CD14-positive monocyte (primary cell): ENCODE data around the gene MYPN. TPM values are rescaled to one million over a fixed set of nuclear protein-coding genes. Genes with fewer than 3 reads are reported as not detected.

Source experiments
- DNase-seq, 3 donors: peaks; one replicate each; pipeline ENCODE4 v3.0.0-alpha.2; 2011 to 2022
- H2AFZ ChIP-seq: 2 replicates; pipeline ENCODE4 v1.6.0; 2012; ENCODE audit warnings: mild to moderate bottlenecking, low read depth, low read length, inconsistent platforms; ENCODE audit not compliant: insufficient read depth, poor library complexity, severe bottlenecking
- H3K27ac ChIP-seq, 2 donors: 1 replicate in 1 of 2; 2 replicates in 1 of 2; pipeline ENCODE4 v1.5.1; 2012 to 2013; ENCODE audit warnings: low read length in 2 of 2, control low read depth in 1 of 2, inconsistent platforms in 1 of 2, low read depth in 1 of 2, mild to moderate bottlenecking in 1 of 2
- H3K27me3 ChIP-seq, 2 donors: one replicate each; pipeline versions ENCODE4 v1.6.0 to v1.6.1; 2011 to 2013; ENCODE audit warnings: low read length in 2 of 2; ENCODE audit not compliant: control insufficient read depth in 2 of 2, insufficient read depth in 2 of 2
- H3K36me3 ChIP-seq, 2 donors: replicated peaks in 1 of 2; 1 replicate in 1 of 2; 2 replicates in 1 of 2; pipeline versions ENCODE4 v1.5.1 to v1.6.1; 2012 to 2013; ENCODE audit warnings: low read length in 2 of 2, control low read depth in 1 of 2, inconsistent platforms in 1 of 2, mild to moderate bottlenecking in 1 of 2; ENCODE audit not compliant: insufficient read depth in 2 of 2, control insufficient read depth in 1 of 2
- H3K4me1 ChIP-seq, 2 donors: 1 replicate in 1 of 2; 2 replicates in 1 of 2; pipeline versions ENCODE4 v1.5.1 to v1.6.1; 2012 to 2013; ENCODE audit warnings: low read length in 2 of 2, control low read depth in 1 of 2, inconsistent platforms in 1 of 2, mild to moderate bottlenecking in 1 of 2, moderate library complexity in 1 of 2; ENCODE audit not compliant: insufficient read depth in 2 of 2, control insufficient read depth in 1 of 2
- H3K4me2 ChIP-seq: replicated peaks from 2 replicates; pipeline ENCODE3; 2012; ENCODE audit warnings: low read length, moderate library complexity, mild to moderate bottlenecking; ENCODE audit not compliant: poor library complexity, severe bottlenecking; ENCODE audit errors: extremely low read depth
- H3K4me3 ChIP-seq, 3 experiments: fragments of 200-600 bp in 1 of 3; sonication (generic) in 1 of 3; replicated peaks in 1 of 3; 1 replicate in 2 of 3; 2 replicates in 1 of 3; pipeline ENCODE4 v1.5.1; 2011 to 2013; ENCODE audit warnings: low read length in 3 of 3, mild to moderate bottlenecking in 3 of 3, control low read depth in 2 of 3, low read depth in 2 of 3, inconsistent platforms in 1 of 3, moderate library complexity in 1 of 3
- H3K79me2 ChIP-seq: 2 replicates; pipeline ENCODE4 v1.6.0; 2012; ENCODE audit warnings: mild to moderate bottlenecking, control low read depth, inconsistent platforms, low read length, moderate library complexity; ENCODE audit not compliant: insufficient read depth
- H3K9ac ChIP-seq: 2 replicates; pipeline ENCODE4 v1.6.0; 2017; ENCODE audit warnings: low read length, mild to moderate bottlenecking; ENCODE audit not compliant: insufficient read depth, poor library complexity, severe bottlenecking
- H3K9me3 ChIP-seq, 2 donors: replicated peaks in 1 of 2; 1 replicate in 1 of 2; 2 replicates in 1 of 2; pipeline versions ENCODE4 v1.5.1 to v1.6.1; 2012 to 2013; ENCODE audit warnings: low read length in 2 of 2, control low read depth in 1 of 2; ENCODE audit not compliant: control insufficient read depth in 1 of 2, insufficient read depth in 1 of 2
- H4K20me1 ChIP-seq: 2 replicates; pipeline ENCODE4 v1.6.0; 2012; ENCODE audit warnings: mild to moderate bottlenecking, low read length, control low read depth, moderate library complexity; ENCODE audit not compliant: insufficient read depth
- H3K27ac Mint-ChIP-seq, 7 donors: one replicate each; pipeline ENCODE4 v1.8.0; 2020; ENCODE audit warnings: mild to moderate bottlenecking in 7 of 7, mixed read lengths in 7 of 7, moderate library complexity in 6 of 7, inconsistent platforms in 2 of 7
- H3K27me3 Mint-ChIP-seq, 3 donors: one replicate each; pipeline ENCODE4 v1.8.0; 2021 to 2022; ENCODE audit warnings: low read depth in 3 of 3, mild to moderate bottlenecking in 3 of 3, mixed read lengths in 3 of 3, moderate library complexity in 3 of 3, inconsistent platforms in 1 of 3
- H3K36me3 Mint-ChIP-seq, 2 donors: one replicate each; pipeline ENCODE4 v1.8.0; 2020; ENCODE audit warnings: mixed read lengths in 2 of 2, inconsistent platforms in 1 of 2, mild to moderate bottlenecking in 1 of 2
- H3K4me1 Mint-ChIP-seq: one replicate; pipeline ENCODE4 v1.8.0; 2020; ENCODE audit warnings: mild to moderate bottlenecking, mixed read lengths
- H3K4me3 Mint-ChIP-seq, 2 donors: one replicate each; pipeline ENCODE4 v1.8.0; 2020; ENCODE audit warnings: mild to moderate bottlenecking in 2 of 2, mixed read lengths in 2 of 2, moderate library complexity in 1 of 2
- H3K9me3 Mint-ChIP-seq, 7 donors: one replicate each; pipeline ENCODE4 v1.8.0; 2020 to 2022; ENCODE audit warnings: mixed read lengths in 7 of 7, mild to moderate bottlenecking in 6 of 7, moderate library complexity in 6 of 7, inconsistent platforms in 2 of 7
- WGBS: methylation state at CpG from one replicate; pipeline ENCODE4 v1.1.5; 2013; ENCODE audit warnings: missing lambda C conversion rate; ENCODE audit not compliant: insufficient coverage; 5-methylcytosine and 5-hydroxymethylcytosine counted together
- intact Hi-C, 2 donors: fragments of 100-400 bp; cut with micrococcal nuclease; formaldehyde crosslinking; loops; one replicate each; pipeline versions ENCODE4 v1.15.0 to v1.15.1; 2023
- polyA plus RNA-seq, 3 donors: library from polyadenylated mRNA; depleted of rRNA in 1 of 3; unstranded in 2 of 3; stranded (reverse) in 1 of 3; fragments of 300-500 nt in 2 of 3; fragments of >200 nt in 1 of 3; fragmentation: Illumina TruSeq in 2 of 3; gene quantifications; 1 replicate in 2 of 3; 2 replicates in 1 of 3; pipeline ENCODE4 v1.2.3, GENCODE V29; 2012 to 2021
- TF ChIP-seq, protein P1 (sequence below): fragments of 200-600 bp; IDR thresholded peaks from one replicate; pipeline ENCODE4 v1.8.0; 2022; ENCODE audit warnings: antibody characterized with exemption, mild to moderate bottlenecking

Gene MYPN
- polyA plus RNA-seq, 3 donors: not detected

- no peaks in the 10 kb centered on the region for H4K20me1 ChIP-seq
- H3K9me3 Mint-ChIP-seq: peaks cover 0 to 2% (median 0%) of the 10 kb centered on the region in 7 donors
- H3K27ac Mint-ChIP-seq: no peak overlapping the region
- H3K36me3 ChIP-seq: no peaks in the 10 kb centered on the region
- H3K4me3 Mint-ChIP-seq: no peak overlapping the region
- no peak overlapping the region for H3K4me3 ChIP-seq
- no peak overlapping the region for H3K27ac ChIP-seq
- intact Hi-C loops: no loop called here
- no peak overlapping the region for H2AFZ ChIP-seq
- H3K4me1 ChIP-seq: no peaks in the 10 kb centered on the region
- no peaks in the 10 kb centered on the region for H3K4me1 Mint-ChIP-seq
- H3K9me3 ChIP-seq: no peaks in the 10 kb centered on the region
- no peak overlapping the region for H3K9ac ChIP-seq
- no peaks in the 10 kb centered on the region for H3K27me3 ChIP-seq
- peaks cover 2 to 5% (median 2%) of the 10 kb centered on the region in 3 donors for H3K27me3 Mint-ChIP-seq
- no peaks in the 10 kb centered on the region for H3K79me2 ChIP-seq
- 96% methylated on average over 6 of the region's 15 CpGs for WGBS
- no peak overlapping the region for H3K4me2 ChIP-seq
- no peaks in the 10 kb centered on the region for H3K36me3 Mint-ChIP-seq
- no peak for DNase-seq
- TF ChIP-seq, protein P1, sequence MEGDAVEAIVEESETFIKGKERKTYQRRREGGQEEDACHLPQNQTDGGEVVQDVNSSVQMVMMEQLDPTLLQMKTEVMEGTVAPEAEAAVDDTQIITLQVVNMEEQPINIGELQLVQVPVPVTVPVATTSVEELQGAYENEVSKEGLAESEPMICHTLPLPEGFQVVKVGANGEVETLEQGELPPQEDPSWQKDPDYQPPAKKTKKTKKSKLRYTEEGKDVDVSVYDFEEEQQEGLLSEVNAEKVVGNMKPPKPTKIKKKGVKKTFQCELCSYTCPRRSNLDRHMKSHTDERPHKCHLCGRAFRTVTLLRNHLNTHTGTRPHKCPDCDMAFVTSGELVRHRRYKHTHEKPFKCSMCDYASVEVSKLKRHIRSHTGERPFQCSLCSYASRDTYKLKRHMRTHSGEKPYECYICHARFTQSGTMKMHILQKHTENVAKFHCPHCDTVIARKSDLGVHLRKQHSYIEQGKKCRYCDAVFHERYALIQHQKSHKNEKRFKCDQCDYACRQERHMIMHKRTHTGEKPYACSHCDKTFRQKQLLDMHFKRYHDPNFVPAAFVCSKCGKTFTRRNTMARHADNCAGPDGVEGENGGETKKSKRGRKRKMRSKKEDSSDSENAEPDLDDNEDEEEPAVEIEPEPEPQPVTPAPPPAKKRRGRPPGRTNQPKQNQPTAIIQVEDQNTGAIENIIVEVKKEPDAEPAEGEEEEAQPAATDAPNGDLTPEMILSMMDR: no peak
These were observed 11.9 kb downstream of the MYPN start for GRCh38 chr10:68121020-68121743.

DNA sequence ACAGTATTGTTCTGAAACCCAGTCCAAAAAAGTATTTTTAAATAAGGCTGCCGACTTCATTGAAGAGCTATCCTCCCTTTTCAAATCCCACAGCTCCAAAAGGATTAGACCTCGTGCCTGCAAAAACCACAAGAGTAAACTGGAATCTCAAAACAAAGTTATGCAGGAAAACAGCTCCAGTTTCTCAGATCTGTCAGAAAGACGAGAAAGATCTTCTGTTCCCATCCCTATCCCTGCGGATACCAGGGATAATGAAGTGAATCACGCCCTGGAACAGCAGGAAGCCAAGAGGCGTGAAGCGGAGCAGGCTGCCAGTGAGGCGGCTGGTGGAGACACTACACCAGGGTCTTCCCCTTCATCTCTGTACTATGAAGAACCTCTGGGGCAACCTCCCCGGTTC is 12.6 kb downstream of the MYPN start:
- Histone ChIP-seq H3K9me3 (no peaks in the 10 kb centered on the region), H4K20me1 (no peaks in the 10 kb centered on the region), H3K36me3 (no peaks in the 10 kb centered on the region), H3K27me3 (no peaks in the 10 kb centered on the region), H3K27ac (no peak overlapping the region), H3K79me2 (no peaks in the 10 kb centered on the region), H3K4me3 (no peak overlapping the region), H2AFZ (no peak overlapping the region), H3K9ac (no peak overlapping the region), H3K4me1 (no peaks in the 10 kb centered on the region), H3K4me2 (no peak overlapping the region)
- intact Hi-C loops: no loop called here
- WGBS: 100% methylated on average over 3 of the region's 9 CpGs
- no peak overlapping the region for H3K4me3 Mint-ChIP-seq
- TF ChIP-seq, protein P1: no peak
- H3K9me3 Mint-ChIP-seq: peaks cover 0 to 2% (median 0%) of the 10 kb centered on the region in 7 donors
- H3K27ac Mint-ChIP-seq: no peak overlapping the region
- peaks cover 2 to 5% (median 2%) of the 10 kb centered on the region in 3 donors for H3K27me3 Mint-ChIP-seq
- no peaks in the 10 kb centered on the region for H3K4me1 Mint-ChIP-seq
- DNase-seq: no peak
- H3K36me3 Mint-ChIP-seq: no peaks in the 10 kb centered on the region
